GM06990 (cell line): ENCODE measurements around the gene MMP23B.

Experiments
- DNase-seq: peaks from one replicate; pipeline ENCODE4 v3.0.0-alpha.2; 2011; ENCODE audit not compliant: insufficient read length; ENCODE audit errors: extremely low read depth
- H3K27me3 ChIP-seq: replicated peaks from 2 replicates; pipeline ENCODE4 v1.6.0; 2011; ENCODE audit warnings: low read length; ENCODE audit not compliant: control insufficient read depth, insufficient read depth
- H3K36me3 ChIP-seq: 2 replicates; pipeline ENCODE4 v1.5.1; 2011; ENCODE audit warnings: low read length; ENCODE audit not compliant: control insufficient read depth, insufficient read depth
- H3K4me3 ChIP-seq: replicated peaks from 2 replicates; pipeline ENCODE4 v1.5.1; 2011; ENCODE audit warnings: low read depth, mild to moderate bottlenecking, control low read depth, low read length
- CTCF ChIP-seq: IDR thresholded peaks from 2 replicates; pipeline ENCODE4 v1.5.1; 2011; ENCODE audit warnings: low read length, control low read depth, mild to moderate bottlenecking, inconsistent platforms; ENCODE audit not compliant: insufficient read depth, poor library complexity, severe bottlenecking

MMP23B gene

DNA sequence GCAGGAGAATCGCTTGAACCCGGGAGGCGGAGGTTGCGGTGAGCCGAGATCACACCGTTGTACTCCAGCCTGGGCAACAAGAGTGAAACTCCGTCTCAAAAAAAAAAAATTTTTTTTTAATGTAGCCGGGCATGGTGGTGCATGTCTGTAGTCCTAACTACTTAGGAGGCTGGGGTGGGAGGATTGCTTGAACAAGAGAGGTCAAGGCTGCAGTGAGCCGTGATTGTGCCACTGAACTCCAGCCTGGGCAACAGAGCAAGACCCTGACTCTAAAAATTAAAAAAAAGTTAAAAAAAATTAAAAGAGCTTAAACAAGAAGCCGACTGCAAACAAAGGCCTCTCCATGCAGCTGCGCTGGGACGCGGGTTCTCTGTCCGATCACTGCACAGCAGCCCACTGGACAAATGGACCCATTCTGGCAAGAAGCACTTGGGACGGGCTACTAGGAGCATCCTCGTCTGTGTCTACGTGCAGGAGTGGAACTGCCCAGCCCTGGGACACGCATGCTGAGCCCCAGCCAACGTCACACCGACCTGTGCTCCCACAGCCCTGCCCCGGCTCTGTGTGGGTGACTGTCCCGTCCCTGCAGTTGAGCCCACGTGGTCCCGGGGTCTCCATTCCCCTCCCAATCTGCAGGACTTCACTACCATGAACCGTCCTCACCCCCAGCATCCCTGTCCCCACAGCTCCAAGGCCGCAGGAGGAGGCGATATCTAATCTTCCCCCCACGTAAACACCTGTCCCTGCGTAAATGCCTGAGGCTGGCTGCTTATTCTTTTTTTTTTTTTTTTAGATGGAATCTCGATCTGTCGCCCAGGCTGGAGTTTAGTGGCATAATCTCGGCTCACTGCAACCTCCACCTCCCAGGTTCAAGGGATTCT, 48.3 kb downstream of the MMP23B start:
- no peak for DNase-seq
- H3K27me3 ChIP-seq: no peaks in the 10 kb centered on the region
- TF ChIP-seq CTCF: no peak
- H3K4me3 ChIP-seq: no peak overlapping the region
- peaks cover 4% of the 10 kb centered on the region for H3K36me3 ChIP-seq

- Histone ChIP-seq H3K4me3 (no peak overlapping the region), H3K36me3 (peaks cover 6% of the 10 kb centered on the region), H3K27me3 (no peaks in the 10 kb centered on the region)
- no peak for TF ChIP-seq CTCF
- no peak for DNase-seq
Measured at GRCh38 chr1:1680912-1681273, 48.9 kb downstream of the MMP23B start.

GRCh38 chr1:1683104-1683905, 51.3 kb downstream of the MMP23B start:
- no peak for DNase-seq
- no peak overlapping the region for H3K4me3 ChIP-seq
- H3K27me3 ChIP-seq: no peaks in the 10 kb centered on the region
- H3K36me3 ChIP-seq: peaks cover 8% of the 10 kb centered on the region
- no peak for TF ChIP-seq CTCF
